LNCaP clone FGC (cell line): ENCODE data around the gene CHGA.

Experiments
- DNase-seq: peaks from one replicate; pipeline ENCODE4 v3.0.0-alpha.2; 2011; ENCODE audit warnings: low read depth
- H3K4me3 ChIP-seq: 2 replicates; pipeline ENCODE4 v1.5.1; 2011; ENCODE audit warnings: mild to moderate bottlenecking, low read depth, low read length, control low read depth
- CTCF ChIP-seq: IDR thresholded peaks from 2 replicates; pipeline ENCODE4 v1.5.1; 2012; ENCODE audit warnings: mild to moderate bottlenecking; ENCODE audit not compliant: control insufficient read depth, insufficient read depth; ENCODE audit errors: extremely low read depth

CHGA gene

GRCh38 chr14:92976268-92976667 is 53.3 kb downstream of the CHGA start:
- no peak for TF ChIP-seq CTCF
- no peak for DNase-seq
- H3K4me3 ChIP-seq = no peak overlapping the region

- H3K4me3 ChIP-seq = no peak overlapping the region
- DNase-seq = no peak
- TF ChIP-seq CTCF = no peak
Observed at GRCh38 chr14:92978229-92979021, 55.5 kb downstream of the CHGA start.

DNA sequence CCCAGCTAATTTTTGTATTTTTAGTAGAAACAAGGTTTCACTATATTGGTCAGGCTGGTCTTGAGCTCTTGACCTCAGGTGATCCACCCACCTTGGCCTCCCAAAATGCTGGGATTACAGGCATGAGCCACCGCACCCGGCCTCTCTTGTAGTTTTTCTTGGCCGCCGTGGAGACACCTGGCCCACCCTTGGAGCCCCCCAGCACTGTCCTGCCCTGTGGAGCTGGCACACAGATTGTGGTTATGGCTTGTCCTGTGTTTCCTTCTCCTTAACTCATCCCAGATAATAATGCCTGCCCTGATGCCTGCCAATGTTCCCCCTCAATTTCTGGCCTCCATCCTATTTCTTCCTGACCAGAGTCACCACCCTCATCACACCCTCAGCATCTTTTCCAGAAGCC is 57.9 kb downstream of the CHGA start:
- DNase-seq = no peak
- no peak overlapping the region for H3K4me3 ChIP-seq
- no peak for TF ChIP-seq CTCF

GRCh38 chr14:92981726-92982125 is 58.8 kb downstream of the CHGA start:
- TF ChIP-seq CTCF = no peak
- no peak overlapping the region for H3K4me3 ChIP-seq
- DNase-seq = no peak

DNA sequence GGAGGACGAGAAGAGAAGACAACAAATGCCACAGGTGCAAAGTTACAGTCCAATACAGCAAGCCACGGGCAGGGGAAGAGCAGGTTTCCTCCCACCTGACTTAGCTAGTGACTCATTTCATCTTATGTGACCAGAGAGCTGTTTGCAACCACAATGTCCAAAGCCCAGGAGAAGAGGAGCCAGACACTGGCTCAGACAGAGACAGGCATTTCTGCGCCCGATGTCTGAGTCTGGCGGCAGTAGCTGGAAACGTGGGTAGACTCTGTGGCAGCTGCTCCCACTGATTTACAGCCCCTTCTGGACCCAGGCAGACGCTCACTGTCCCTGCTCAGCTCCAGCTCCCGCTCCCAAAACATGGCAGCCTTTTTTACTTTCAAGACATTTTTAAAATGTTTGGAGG is 60.0 kb downstream of the CHGA start:
- no peak for DNase-seq
- TF ChIP-seq CTCF = no peak
- no peak overlapping the region for H3K4me3 ChIP-seq

DNA sequence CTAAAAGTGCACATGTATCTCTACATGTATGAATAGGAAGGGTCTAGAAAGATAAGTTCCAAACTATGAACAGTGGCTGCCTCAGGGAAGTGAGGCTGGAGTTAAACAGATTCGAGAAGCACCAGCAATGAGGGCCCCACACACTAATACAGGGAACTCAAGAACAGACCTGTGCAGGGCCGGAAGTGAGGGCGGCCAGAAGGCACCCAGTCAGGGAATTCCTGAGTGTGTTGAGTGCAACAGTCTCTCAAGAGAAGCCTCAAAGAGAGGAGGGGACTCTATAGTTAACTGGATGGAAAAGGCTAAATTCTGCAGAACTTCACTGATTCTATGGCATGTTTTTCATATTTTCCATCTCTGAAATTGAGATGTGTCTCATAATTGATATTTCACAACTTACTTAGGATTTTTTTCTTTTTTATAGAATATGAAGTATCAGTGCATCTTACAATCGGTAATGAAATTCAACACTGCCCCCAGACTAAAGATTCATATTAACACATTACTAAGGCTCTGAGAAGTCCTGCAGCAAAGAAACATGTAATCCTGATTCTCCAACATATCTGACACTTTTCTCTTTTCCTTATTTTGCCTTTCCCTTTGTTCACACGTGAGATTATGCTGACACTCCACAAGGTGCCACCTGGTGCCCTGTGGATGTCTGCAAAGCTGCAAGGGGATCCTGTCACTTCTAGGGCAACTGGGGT is 61.3 kb downstream of the CHGA start:
- no peak for TF ChIP-seq CTCF
- no peak overlapping the region for H3K4me3 ChIP-seq
- no peak for DNase-seq
